ENCODE data around the gene PIGB. TPM values are rescaled to one million over a fixed set of nuclear protein-coding genes. Genes with fewer than 3 reads are reported as not detected.

PIGB gene
- total and polyA plus RNA-seq, 4 donors, result 3.4 to 9.7 (median 4.8) TPM

GRCh38 chr15:55381595-55381994 is 62.6 kb downstream of the PIGB start:
- DNase-seq (ENCODE audit: low spot score), result no peak
- no peaks in the 10 kb centered on the region for H3K4me1 ChIP-seq (ENCODE audit: control insufficient read depth in 4 of 4, insufficient read depth in 4 of 4, low read length in 3 of 4)
- H3K27ac ChIP-seq (ENCODE audit: low read depth in 1 of 2, low read length in 2 of 2), result no peak overlapping the region
- no peak overlapping the region for H3K9ac ChIP-seq (ENCODE audit: low read depth in 1 of 2, low read length in 2 of 2)
- peaks cover 3 to 32% (median 7%) of the 10 kb centered on the region in 4 donors for H3K36me3 ChIP-seq (ENCODE audit: control insufficient read depth in 4 of 4, insufficient read depth in 3 of 4, low read depth in 1 of 4, low read length in 3 of 4)
- no peaks in the 10 kb centered on the region for H3K27me3 ChIP-seq (ENCODE audit: control insufficient read depth in 4 of 4, insufficient read depth in 4 of 4, low read length in 3 of 4)
- no peak for TF ChIP-seq MAX (IDR thresholded peaks at IDR 0.05)
- no peak for TF ChIP-seq HNF4A (conservative IDR thresholded peaks at IDR 0.05)
- TF ChIP-seq RAD21 (IDR thresholded peaks at IDR 0.05), result no peak
- no peak overlapping the region for H3K4me3 ChIP-seq (ENCODE audit: low read depth in 1 of 3, low read length in 3 of 3)
- no peaks in the 10 kb centered on the region for H3K9me3 ChIP-seq (ENCODE audit: control insufficient read depth in 4 of 4, low read length in 3 of 4)

- 81% methylated on average over 2 of the region's 2 CpGs for WGBS
- H3K9ac ChIP-seq (ENCODE audit: low read depth in 1 of 2, low read length in 2 of 2), result no peak overlapping the region
- no peak for DNase-seq (ENCODE audit: low spot score)
- H3K4me3 ChIP-seq (ENCODE audit: low read depth in 1 of 3, low read length in 3 of 3), result no peak overlapping the region
- TF ChIP-seq REST (IDR thresholded peaks at IDR 0.05), result no peak
- TF ChIP-seq ZBTB33 (IDR thresholded peaks at IDR 0.05), result no peak
- no peak for TF ChIP-seq EGR1 (IDR thresholded peaks at IDR 0.05; ENCODE audit: low read depth in 2 of 2)
- TF ChIP-seq NR2F2 (IDR thresholded peaks at IDR 0.05), result no peak
- no peak for TF ChIP-seq FOXA1 (IDR thresholded peaks at IDR 0.05)
- TF ChIP-seq JUND (IDR thresholded peaks at IDR 0.05), result no peak
- TF ChIP-seq CTCF (IDR thresholded peaks at IDR 0.05; ENCODE audit: low read depth, low read length, missing input control), result no peak
- TF ChIP-seq HNF4G (IDR thresholded peaks at IDR 0.05), result no peak
- no peak for TF ChIP-seq YY1 (IDR thresholded peaks at IDR 0.05)
- no peak for TF ChIP-seq GABPA (IDR thresholded peaks at IDR 0.05 in 1 of 2, conservative IDR thresholded peaks at IDR 0.05 in 1 of 2)
- TF ChIP-seq RAD21 (IDR thresholded peaks at IDR 0.05), result no peak
- TF ChIP-seq RXRA (IDR thresholded peaks at IDR 0.05), result no peak
- no peaks in the 10 kb centered on the region for H3K9me3 ChIP-seq (ENCODE audit: control insufficient read depth in 4 of 4, low read length in 3 of 4)
- no peak overlapping the region for H3K27ac ChIP-seq (ENCODE audit: low read depth in 1 of 2, low read length in 2 of 2)
- no peaks in the 10 kb centered on the region for H3K4me1 ChIP-seq (ENCODE audit: control insufficient read depth in 4 of 4, insufficient read depth in 4 of 4, low read length in 3 of 4)
- H3K36me3 ChIP-seq (ENCODE audit: control insufficient read depth in 4 of 4, insufficient read depth in 3 of 4, low read depth in 1 of 4, low read length in 3 of 4), result peaks cover 3 to 29% (median 7%) of the 10 kb centered on the region in 4 donors
- H3K27me3 ChIP-seq (ENCODE audit: control insufficient read depth in 4 of 4, insufficient read depth in 4 of 4, low read length in 3 of 4), result no peaks in the 10 kb centered on the region
Observed at GRCh38 chr15:55383687-55384086, 64.7 kb downstream of the PIGB start.

Data from liver (tissue), 9 donors.